WI38 (cell line): ENCODE measurements around the gene ZBED4.

Experiments
- H3K4me3 ChIP-seq: 2 replicates; pipeline ENCODE4 v1.5.1; 2011; ENCODE audit warnings: low read depth, mild to moderate bottlenecking, control low read depth, low read length
- CTCF ChIP-seq: IDR thresholded peaks from 2 replicates; pipeline ENCODE4 v1.5.1; 2012; ENCODE audit warnings: low read depth, mild to moderate bottlenecking, control low read depth, low read length

The ZBED4 gene

GRCh38 chr22:49900441-49901230, 47.0 kb downstream of the ZBED4 start:
- H3K4me3 ChIP-seq: no peak overlapping the region
- TF ChIP-seq CTCF: no peak

- TF ChIP-seq CTCF: no peak
- no peak overlapping the region for H3K4me3 ChIP-seq
These were observed 47.8 kb downstream of the ZBED4 start for GRCh38 chr22:49901457-49901856.

- no peak for TF ChIP-seq CTCF
- H3K4me3 ChIP-seq: no peak overlapping the region
These were observed 49.8 kb downstream of the ZBED4 start for GRCh38 chr22:49903322-49904039.

GRCh38 chr22:49904040-49904369, 50.4 kb downstream of the ZBED4 start:
- H3K4me3 ChIP-seq: no peak overlapping the region
- no peak for TF ChIP-seq CTCF

GRCh38 chr22:49905465-49905864, 51.8 kb downstream of the ZBED4 start:
- H3K4me3 ChIP-seq: no peak overlapping the region
- TF ChIP-seq CTCF: no peak

GRCh38 chr22:49906071-49906798, 52.6 kb downstream of the ZBED4 start:
- TF ChIP-seq CTCF: no peak
- no peak overlapping the region for H3K4me3 ChIP-seq
